ENCODE measurements around the gene TTC12.

TTC12 gene

DNA sequence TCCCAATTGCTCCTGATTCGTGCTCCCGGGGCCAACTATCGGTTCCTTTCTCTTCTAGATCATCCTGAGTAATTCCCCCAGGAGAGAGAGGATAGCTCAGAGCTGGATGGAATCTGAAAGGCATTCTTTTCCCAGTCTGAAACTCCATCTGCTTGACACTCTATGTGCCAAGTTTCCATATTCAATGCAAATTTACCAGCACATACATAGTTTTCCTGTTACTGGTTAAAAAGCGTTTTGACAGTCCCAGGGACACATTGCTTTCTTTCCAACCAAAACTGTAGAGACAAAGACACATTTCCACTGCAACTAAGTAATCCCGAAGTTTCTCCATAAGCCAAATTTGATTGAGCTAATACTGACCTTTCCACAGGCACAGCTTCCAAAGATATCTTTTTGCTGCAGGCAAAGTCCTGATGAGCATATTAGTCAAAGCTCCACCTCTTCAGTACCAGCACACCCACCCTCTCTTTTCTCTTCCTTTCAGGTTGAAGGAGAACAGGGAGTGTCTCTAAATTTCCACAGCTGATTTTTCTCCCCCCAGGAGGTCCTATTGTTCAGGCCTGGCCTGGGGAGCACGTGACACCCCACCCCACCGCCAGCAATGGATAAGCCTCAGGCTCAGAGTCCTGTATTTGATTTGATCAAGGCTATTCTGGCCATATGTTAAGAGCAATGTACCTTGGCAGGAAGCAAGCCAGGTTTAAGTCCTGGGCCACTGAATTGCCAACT is 63.5 kb downstream of the TTC12 start:
- DNase-seq, result no peak

DNA sequence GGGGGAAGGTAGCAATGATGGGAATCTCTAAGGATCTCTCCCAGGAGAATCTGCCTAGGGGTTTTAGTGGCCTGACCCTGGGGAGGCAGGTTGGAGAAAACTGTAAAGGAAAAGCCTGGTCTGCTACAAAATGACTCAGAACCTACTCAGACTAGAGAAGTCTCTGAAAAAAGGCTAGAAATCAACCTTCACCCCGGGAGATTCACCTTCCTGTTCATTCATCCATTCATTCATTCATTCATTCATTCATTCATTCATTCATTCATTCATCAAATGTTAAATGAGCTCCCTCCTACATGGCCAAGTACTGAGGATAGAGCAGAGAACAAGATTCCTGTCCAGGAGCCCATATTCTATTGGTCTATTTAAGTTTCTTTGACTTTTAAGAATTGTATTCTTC is 64.3 kb downstream of the TTC12 start:
- no peak for DNase-seq

DNA sequence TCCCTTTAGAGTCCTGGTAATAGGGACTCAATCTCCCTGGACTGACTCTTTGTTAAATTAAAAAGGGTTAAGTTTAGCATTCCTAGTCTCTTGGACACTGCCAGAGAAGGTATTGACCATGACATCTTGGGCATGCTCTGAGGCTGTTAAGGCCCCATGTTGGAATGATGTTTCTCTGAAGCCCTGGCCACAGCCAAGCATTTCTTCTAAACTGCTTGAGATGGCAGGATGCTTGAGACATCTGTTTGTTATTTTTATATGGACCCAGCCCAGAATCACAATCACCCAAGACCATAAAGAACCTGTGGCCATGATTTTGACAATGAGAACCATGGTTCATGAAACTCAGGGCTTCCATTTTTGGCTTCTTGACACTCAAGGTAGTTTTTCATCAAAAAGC is 67.7 kb downstream of the TTC12 start:
- DNase-seq, result no peak

DNA sequence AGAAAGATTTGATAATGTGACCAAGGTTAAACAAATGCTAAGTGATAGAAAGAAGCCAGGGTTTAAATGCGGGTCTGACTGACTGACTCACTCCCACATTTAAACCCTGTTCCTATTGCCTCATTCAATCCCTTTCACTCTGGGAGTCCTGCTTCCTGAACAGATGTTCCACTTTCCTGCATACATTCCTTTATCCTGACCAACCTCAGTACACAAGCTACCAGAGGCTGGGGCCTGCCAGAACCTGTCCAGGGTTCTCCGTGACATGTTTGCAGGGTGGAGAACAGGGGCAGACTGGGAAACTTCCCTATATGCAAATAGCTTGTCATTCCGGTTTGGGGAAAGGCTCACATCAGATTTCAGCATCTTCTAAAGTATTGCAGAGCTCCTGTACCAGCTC is 70.2 kb downstream of the TTC12 start:
- peak; percentile 26 for DNase-seq

DNA sequence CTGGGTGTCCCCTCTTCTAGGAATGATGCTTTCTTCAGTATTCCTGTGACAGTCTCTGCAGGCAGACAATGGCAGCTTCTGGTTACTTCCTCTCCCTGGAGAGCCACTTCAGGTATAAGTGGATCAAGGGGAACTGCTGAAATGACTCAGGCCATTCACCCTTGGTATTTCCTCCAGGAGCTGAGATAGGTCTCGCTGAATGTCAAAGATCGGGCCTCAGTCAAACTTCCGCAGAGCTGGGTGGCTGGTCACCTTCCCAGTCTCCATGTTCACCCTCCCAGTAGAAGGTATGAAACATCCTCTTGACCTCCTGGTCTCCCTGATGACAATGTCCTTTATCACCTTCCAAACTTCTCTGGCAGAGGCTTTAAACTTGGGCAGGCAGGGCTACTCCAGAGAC is 71.4 kb downstream of the TTC12 start:
- no peak for DNase-seq

DNA sequence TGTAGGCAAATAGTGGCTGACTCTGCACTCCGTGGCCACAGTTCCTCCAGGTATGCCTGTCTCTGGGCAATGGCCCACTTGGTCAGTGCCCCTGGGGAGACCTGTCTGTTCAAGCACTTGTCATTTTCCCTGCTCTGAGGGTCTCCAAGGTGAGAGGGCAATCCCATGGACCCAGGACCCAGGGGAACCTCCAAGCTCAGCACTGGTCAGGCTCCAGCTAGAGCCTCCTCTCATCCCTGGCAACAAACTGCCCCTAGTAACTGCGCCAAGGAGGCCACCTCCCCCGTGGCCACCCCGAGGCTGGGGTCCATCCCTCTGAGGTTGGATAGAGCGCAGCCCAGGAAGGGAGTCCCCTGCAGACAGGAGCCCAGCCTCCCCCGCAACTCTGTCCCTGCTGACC is 72.5 kb downstream of the TTC12 start:
- no peak for DNase-seq

DNA sequence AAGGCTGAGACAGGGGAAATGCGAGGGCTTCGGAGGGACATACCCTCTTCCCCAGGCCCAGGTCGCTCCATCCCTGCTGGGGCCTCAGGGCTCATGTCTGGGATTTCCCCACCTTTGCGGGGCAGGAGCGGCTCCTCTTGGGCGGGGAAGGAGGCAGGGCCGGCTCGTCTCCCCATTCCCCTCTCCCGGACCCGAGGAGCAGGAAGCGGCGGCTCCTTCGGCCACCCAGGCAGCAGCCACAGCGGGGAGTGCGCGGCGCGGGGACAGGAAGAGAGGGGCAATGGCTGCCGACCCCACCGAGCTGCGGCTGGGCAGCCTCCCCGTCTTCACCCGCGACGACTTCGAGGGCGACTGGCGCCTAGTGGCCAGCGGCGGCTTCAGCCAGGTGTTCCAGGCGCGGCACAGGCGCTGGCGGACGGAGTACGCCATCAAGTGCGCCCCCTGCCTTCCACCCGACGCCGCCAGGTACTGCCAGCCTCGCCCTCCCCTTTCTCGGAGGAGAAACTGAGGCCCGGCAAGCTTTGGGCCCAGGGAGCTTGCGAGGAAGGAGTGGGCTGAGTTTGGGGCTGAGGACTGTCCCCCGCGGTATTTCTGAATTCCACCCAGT is 73.3 kb downstream of the TTC12 start, which contains the start of gene ANKK1:
ANKK1 (plus strand) TSS at position 175 of the 607 bp plus-strand sequence; CDS start at position 281, 106 bp downstream.
- no peak for DNase-seq

DNA sequence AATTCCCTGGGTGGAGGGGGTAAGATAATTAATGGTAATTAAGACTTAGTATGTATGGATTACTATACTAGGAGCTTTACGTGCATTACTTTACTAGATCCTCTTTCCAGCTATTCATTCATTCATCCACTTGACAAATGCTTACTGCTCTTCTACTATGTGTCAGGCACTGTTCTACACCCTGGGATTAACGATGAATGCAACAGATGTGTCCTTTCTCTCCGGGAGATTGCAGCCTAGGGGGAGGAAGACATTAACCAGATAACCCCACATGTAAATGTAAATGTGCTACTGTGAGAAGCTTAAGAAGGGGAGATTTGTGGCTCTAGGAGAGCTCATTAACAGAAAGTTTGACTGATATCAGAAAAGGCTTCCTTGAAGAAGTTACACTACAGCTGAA is 74.9 kb downstream of the TTC12 start:
- DNase-seq, result no peak

DNA sequence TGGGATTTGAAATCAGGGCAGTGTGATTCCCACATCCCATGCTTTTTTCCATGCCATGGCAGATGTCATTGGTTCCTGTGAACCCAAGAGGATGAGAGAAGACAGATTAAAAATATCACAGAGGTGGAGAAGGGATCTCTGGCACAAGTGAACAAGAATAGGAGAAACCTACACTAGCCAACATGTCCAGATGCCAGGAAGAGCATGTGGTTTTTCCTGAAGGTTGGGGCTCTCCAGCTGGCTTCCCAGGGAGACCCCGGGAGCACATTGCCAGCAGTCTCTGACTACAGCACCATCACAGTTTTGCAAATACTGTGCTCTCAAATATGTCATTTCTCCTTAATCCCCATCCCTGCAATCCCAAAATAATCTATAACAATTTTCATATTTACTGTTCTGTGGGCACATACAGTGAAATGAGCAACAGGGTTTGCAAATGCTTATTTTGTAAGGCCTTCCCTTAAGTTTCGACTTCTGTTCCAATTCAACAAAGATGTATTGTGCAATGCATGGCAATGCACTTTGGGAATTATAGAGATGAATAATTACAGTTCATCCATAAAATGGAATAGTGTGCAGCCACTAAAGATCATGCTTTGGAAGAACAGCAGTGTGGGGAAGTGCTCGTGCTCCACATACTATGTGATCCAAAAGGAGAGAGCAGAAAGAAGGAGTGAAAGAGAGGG is 78.0 kb downstream of the TTC12 start:
- DNase-seq, result peak; percentile 4

DNA sequence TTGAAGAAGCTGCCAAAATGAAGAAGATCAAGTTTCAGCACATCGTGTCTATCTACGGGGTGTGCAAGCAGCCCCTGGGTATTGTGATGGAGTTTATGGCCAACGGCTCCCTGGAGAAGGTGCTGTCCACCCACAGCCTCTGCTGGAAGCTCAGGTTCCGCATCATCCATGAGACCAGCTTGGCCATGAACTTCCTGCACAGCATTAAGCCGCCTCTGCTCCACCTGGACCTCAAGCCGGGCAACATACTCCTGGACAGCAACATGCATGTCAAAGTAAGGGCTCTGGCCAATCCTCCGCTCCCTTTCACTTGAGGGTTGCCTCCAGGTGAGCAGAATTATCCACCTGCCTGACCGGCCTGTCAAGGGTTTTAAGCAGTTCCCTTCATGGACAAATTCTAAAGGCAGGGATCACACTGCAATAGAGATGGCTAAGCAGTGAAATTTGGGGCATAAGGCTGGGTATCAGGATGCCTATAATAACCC is 79.2 kb downstream of the TTC12 start:
- no peak for DNase-seq

DNA sequence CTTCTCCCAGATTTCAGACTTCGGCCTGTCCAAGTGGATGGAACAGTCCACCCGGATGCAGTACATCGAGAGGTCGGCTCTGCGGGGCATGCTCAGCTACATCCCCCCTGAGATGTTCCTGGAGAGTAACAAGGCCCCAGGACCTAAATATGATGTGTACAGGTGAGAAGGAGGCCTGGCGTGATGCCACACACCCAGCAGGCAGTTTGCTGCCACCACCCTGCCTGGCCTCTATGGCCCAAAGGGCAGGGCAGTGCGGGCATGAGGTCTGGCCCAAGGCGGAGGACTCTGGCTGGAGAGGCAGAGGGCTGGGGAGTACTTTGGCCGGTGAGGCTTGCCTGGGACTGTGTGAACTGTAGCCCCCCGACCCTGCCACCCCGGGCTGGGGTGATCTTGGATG is 80.5 kb downstream of the TTC12 start:
- no peak for DNase-seq

DNA sequence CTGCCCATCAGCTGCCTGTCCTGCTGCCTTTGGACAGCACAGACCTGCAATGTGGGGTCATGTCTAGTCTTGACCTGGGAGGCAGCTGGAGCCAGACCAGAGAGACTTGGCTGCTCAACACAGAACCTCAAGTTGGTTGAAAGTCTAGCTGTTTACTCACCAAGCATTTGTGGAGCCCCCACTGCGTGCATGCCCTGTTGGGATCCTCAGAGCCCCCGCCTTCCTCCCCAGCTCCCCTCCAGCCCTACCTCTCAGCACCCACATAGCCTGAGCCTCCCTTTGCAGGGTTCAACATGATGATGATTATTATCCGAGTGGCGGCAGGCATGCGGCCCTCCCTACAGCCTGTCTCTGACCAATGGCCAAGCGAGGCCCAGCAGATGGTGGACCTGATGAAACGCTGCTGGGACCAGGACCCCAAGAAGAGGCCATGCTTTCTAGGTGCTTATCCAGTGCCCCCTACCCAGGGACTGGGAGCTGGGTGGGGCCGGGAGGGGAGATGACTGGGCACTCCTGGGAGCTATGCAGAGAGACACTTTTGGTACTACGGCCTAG is 81.5 kb downstream of the TTC12 start:
- DNase-seq, result no peak

DNA sequence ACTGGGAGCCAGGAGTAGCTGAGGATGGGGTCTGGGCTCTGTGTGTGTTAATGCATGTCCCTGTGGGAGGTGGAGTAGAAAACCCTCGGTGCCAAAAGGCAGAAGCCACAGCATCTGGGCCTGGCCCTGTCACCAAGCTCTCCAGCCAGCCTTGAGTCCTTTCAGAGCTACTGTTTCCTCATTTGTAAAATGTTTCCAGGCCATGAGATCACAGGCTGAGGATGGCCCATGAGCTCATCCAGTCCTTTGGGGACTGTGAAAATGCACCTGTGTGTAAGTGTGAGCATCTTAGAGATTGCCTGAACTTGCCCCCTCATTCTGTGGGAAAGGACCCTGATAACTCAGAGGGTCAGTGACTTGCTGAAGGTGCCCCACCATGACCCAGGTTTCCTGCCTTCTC is 82.3 kb downstream of the TTC12 start:
- no peak for DNase-seq

DNA sequence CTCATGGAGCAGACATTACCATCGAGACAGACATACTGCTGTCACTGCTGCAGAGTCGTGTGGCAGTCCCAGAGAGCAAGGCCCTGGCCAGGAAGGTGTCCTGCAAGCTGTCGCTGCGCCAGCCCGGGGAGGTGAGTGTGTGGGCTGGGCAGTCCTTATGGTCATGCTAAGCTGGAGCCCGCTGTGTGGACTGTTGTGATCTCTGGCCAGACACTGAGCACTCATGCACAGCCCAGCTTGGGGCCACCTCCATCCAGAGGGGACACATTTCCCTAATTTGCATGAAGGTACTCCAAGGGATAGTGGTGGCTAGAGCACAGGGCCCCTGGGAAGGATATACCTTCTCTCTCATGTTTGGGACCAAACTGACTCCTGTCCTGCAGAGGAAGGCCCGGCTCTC is 82.8 kb downstream of the TTC12 start:
- no peak for DNase-seq

DNA sequence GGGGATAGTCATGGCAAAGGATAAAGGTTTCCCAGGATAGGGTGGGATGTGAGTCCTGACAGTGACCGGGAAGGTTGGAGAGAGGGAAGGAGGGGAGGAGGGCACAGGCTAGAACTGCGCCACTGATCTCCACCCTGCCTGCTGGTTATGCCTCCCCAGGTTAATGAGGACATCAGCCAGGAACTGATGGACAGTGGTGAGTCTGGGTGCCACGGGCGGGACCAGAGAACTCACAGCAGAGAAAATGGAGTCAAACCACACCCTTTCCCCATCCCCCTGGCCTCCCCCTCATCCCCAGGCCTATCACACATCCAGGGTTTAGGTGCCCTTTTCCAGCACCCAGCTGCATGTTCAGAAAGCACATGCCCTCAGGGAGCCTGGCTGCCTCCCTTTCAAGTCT is 83.4 kb downstream of the TTC12 start:
- no peak for DNase-seq

DNA sequence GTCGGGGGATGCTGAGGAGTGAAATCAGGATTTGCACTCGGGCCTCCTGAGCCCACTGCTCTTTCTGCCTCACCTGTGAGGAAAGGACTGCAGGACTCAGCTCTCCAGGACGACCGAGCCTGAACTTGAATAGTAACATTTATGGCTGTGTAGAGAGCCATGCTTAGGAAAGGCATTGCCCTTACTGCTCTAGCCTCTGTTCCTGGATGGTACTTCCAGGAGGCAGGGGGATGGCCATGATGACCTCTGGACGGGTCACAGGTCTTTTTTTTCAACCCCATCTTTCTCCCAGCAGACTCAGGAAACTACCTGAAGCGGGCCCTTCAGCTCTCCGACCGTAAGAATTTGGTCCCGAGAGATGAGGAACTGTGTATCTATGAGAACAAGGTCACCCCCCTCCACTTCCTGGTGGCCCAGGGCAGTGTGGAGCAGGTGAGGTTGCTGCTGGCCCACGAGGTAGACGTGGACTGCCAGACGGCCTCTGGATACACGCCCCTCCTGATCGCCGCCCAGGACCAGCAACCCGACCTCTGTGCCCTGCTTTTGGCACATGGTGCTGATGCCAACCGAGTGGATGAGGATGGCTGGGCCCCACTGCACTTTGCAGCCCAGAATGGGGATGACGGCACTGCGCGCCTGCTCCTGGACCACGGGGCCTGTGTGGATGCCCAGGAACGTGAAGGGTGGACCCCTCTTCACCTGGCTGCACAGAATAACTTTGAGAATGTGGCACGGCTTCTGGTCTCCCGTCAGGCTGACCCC is 84.5 kb downstream of the TTC12 start:
- no peak for DNase-seq

DNA sequence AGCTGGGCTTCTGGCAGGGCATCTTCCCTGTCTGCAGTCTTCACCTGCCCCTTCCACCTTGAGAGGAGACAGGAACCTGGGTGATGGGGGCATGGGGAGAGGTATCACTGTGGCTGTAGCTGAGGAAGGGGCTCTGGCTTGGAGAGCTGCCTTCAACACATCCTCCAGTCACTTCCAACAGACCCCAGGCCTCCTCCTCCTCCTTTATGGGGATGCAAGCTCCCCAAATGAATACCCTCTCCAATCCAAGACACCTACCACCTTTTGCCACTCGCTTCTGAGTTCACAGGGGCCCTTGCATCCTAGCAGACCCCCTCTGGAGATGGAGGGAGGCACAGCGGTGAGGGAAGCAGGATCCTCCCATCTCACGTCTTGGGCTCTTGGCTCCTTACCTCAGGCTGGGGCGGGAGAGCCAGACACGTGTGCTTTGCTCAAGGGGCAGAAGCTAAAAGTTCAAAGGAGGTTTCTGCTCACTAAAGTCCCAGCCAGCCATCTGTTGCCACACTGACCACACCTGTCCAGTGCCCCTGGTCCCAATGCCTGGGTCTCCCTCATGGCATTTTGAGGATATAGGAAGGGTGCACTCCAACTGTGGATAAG is 86.3 kb downstream of the TTC12 start:
- DNase-seq, result no peak

DNA sequence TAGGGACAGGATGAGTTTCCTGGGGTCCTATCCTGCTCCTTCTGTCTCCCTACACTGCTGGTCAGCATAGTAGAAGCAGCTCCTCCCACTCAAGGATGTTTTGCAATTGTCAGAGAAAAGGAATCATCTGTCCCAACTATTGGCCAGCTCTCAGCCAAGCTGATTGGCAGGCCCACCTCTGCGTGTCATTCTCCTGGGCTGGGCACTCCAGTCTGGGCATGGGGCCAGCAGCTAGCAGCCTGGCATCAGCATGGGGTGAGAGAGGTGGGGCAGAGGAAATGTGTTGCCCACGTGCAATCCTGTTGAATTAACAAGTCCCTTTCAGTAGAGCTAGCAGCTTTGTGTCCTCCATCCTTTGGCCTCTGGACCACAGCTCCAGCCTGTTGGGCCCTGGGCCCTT is 87.3 kb downstream of the TTC12 start:
- peak; percentile 57 for DNase-seq

DNA sequence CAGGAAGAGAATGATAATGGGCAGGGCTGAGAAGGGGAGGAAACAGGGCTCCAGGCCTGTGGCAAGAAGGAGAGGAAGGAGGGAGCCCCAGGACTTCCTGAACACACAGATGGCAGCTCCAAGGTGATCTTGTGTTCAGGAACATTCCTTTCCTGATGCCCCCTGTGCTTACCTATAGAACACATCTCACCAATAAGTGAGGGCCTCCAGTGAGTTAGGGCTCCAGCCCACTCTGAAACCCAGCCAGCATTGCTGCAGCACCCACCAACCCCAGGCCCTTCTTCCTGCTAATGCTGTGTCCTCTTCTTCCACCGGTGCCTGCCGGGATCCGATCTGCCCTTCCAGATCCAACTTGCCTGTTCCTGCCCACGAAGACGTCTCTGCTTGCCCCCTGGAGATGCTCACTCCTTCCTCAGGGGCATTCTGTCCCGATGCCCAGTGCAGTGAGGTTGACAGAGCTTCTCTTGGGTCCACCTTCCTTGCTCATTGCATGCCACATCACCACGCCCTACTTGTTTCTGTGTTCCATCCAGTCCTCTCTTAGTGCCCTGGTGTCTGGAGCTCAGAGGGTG is 90.6 kb downstream of the TTC12 start:
- no peak for DNase-seq

DNA sequence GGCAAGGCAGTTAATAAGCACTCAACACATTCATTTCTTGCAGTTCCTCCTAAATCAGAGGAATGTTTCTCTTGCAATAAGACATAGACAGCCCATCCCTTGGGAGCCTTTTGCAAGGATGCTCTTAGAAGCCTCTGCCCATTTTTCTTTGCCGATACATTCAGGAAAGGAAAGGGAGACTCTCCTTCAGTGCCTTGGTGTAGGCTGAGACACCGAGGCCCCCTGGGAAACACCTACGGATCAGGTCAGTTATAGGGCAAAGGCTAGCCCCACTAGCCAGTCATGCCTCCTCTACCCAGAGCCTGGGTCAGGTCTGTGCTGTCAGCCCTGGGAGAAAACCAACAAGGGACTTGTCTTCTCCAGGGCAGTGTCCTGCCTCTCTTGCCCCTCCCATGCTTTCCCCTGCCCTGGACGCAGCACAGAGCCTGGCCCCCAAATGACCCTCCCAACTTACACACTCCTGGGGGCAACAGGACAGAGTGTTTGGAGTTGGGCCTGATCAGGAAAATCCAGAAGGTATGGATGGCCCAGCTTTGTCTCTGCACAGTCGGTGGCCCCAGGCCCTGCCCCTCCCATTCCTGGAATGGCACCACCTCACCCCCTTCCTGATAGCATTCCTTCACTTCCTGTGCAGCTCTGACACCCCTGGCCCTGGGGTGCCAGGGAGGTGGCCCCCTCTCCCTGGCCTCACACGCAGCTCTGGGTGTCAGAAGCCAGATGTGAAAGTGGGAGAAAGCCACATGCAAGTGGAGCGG is 91.5 kb downstream of the TTC12 start:
- DNase-seq, result no peak

DNA sequence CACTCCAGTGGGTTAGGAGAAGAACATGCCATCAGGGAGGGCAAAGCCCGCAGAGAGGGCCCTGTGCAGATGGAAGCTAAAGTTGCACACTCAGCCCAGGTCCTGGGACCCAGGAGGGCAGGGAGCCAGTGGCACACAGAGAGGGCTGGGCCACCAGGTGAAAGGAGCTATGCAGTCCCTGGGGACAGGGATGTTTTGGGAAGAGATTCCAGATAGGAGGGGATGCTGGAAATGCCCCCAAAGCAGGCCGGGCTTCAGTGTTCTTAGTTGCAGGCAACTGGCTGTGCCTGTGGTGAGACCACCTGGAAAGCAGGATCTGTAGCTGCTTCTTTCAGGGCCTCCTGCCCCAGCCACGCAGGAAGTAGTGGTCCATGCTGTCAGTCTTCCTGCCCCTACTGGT is 92.8 kb downstream of the TTC12 start:
- DNase-seq, result no peak

All from NCI-H1694 treated with DMSO at 0.1 percent for 48 hours (cell line).